DOHH2 (cell line): ENCODE data around the gene DCST1.

Experiments
- H3F3A ChIP-seq: fragments of 200-600 bp; sonication (generic), shearing (Covaris generic); 2 replicates; pipeline ENCODE4 v1.6.0; 2016; ENCODE audit warnings: antibody characterized with exemption, mild to moderate bottlenecking; ENCODE audit not compliant: control insufficient read depth, insufficient read depth
- H3K27ac ChIP-seq: fragments of 200-600 bp; sonication (generic); 2 replicates; pipeline ENCODE4 v1.5.1; 2014; ENCODE audit warnings: low read depth, mild to moderate bottlenecking, low read length, moderate library complexity
- H3K27me3 ChIP-seq: fragments of 200-600 bp; sonication (generic); 2 replicates; pipeline ENCODE4 v1.6.1; 2014; ENCODE audit warnings: mild to moderate bottlenecking, low read length, mixed read lengths; ENCODE audit not compliant: control insufficient read depth
- H3K36me3 ChIP-seq: fragments of 200-600 bp; sonication (generic); 2 replicates; pipeline ENCODE4 v1.6.1; 2014; ENCODE audit warnings: mild to moderate bottlenecking, low read length, moderate library complexity, mixed read lengths; ENCODE audit not compliant: control insufficient read depth
- H3K4me1 ChIP-seq: fragments of 200-600 bp; sonication (generic); 2 replicates; pipeline ENCODE4 v1.6.1; 2014; ENCODE audit warnings: mild to moderate bottlenecking, low read length, mixed read lengths; ENCODE audit not compliant: control insufficient read depth
- H3K4me2 ChIP-seq: fragments of 200-600 bp; sonication (generic); 2 replicates; pipeline ENCODE4 v1.6.0; 2014; ENCODE audit warnings: mild to moderate bottlenecking, low read length, moderate library complexity
- H3K4me3 ChIP-seq: fragments of 200-600 bp; sonication (generic); 2 replicates; pipeline ENCODE4 v1.5.1; 2014; ENCODE audit warnings: mild to moderate bottlenecking, low read length, mixed read lengths
- H3K79me2 ChIP-seq: fragments of 200-600 bp; sonication (generic); 2 replicates; pipeline ENCODE4 v1.6.1; 2014; ENCODE audit warnings: mild to moderate bottlenecking, low read length, mixed read lengths; ENCODE audit not compliant: control insufficient read depth
- H3K9me2 ChIP-seq: fragments of 200-600 bp; sonication (generic); replicated peaks from 2 replicates; pipeline ENCODE4 v1.6.1; 2014; ENCODE audit warnings: mild to moderate bottlenecking, low read length, mixed read lengths; ENCODE audit not compliant: control insufficient read depth
- H3K9me3 ChIP-seq: fragments of 200-600 bp; sonication (generic); 2 replicates; pipeline ENCODE4 v1.6.1; 2014; ENCODE audit warnings: antibody characterized with exemption, low read length, mixed read lengths; ENCODE audit not compliant: control insufficient read depth, insufficient read depth
- H4K20me1 ChIP-seq: fragments of 200-600 bp; sonication (generic); 2 replicates; pipeline ENCODE4 v1.6.0; 2014; ENCODE audit warnings: low read depth, mild to moderate bottlenecking, antibody characterized with exemption, low read length, moderate library complexity; ENCODE audit not compliant: control insufficient read depth, insufficient read depth
- CTCF ChIP-seq: fragments of 200-600 bp; sonication (generic); IDR thresholded peaks from one replicate; pipeline ENCODE4 v1.5.1; 2014; ENCODE audit warnings: antibody characterized with exemption, mild to moderate bottlenecking, low read depth, low read length; ENCODE audit not compliant: poor library complexity, severe bottlenecking
- EZH2phosphoT487 ChIP-seq: fragments of 200-600 bp; sonication (generic); IDR thresholded peaks from 2 replicates; pipeline ENCODE4 v1.6.1; 2017; ENCODE audit warnings: borderline replicate concordance, mild to moderate bottlenecking, antibody characterized with exemption, low read length, moderate library complexity, mixed read lengths

The DCST1 gene

DNA sequence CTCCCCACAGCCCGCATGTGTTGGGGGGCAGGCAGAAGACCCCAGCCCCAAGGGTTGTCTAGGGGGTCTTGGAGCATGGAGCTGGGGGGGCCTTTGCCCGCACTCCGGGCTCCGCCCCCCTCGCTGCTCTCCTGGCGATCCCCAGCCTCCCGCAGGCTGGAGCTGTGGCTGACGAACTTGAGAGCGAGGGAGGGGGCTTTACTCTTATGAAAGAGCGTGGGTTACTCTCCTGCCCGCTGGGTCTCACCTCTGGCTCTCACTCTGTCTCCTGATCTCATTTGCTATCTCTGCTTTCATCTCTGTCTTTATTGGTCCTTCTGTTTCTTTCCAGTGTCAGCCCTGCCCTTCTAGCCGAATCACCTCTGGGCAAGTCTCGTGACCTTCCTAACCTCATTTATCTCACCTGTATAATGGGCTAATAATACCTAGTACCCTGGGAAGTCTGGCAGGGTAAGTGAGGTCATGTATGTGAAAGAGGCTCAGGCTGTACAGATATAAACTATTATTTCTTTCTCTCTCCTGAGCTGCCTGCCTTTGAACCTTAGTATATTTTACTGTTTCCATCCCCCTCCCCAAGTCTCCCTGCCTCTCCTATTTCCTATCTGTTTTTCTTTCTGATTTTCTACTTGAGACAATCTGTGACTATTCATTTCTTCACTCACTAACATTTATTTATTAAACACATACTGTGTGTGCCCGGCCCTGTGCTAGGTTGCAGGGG, 30.6 kb downstream of the DCST1 start:
- peak overlapping the region; percentile 95 for H3K4me2 ChIP-seq
- peaks cover 10% of the 10 kb centered on the region; the same call in 1 of the 2 replicates for H4K20me1 ChIP-seq
- no peaks in the 10 kb centered on the region for H3K9me2 ChIP-seq
- no peaks in the 10 kb centered on the region for H3K9me3 ChIP-seq
- H3K27ac ChIP-seq: peak overlapping the region; percentile 56; the same call in 1 of the 2 replicates
- H3K79me2 ChIP-seq: peaks cover 19% of the 10 kb centered on the region
- H3K27me3 ChIP-seq: no peaks in the 10 kb centered on the region
- H3F3A ChIP-seq: peaks cover 4% of the 10 kb centered on the region; the same call in 1 of the 2 replicates
- TF ChIP-seq EZH2phosphoT487 (no peak), CTCF (no peak)
- peaks cover 31% of the 10 kb centered on the region for H3K36me3 ChIP-seq
- H3K4me1 ChIP-seq: peaks cover 46% of the 10 kb centered on the region
- H3K4me3 ChIP-seq: peak overlapping the region; percentile 95

DNA sequence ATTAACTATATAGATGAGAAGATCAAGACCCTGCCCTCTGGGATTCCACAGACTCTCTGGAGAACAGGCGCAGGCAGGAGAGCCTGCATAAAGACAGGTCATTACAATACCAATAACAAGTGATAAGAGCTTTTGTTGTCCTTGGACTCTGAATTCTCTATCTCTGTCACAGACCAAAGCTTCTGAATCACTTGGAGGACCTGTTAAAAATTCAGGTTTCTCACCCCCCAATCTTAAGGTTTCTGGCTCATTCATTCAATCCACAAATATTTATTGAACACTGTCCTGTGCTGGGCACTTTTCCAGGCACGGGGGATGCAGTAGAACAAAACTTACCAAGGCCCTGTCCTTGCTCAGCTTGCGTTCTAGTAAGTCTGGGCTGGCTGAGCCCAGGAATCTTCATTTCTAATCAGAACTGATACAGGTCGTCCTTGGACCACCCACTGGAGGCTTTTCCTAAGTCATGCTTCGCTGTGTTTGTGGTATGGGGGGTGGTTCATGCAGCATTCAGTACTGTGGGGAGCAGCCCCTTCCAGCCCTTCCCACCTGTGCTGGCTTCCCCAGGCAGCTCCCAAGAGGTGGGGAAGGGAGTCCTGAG, 31.3 kb downstream of the DCST1 start:
- Histone ChIP-seq H3K4me2 (peak overlapping the region; percentile 95), H3K79me2 (peaks cover 19% of the 10 kb centered on the region), H3F3A (peaks cover 4% of the 10 kb centered on the region; the same call in 1 of the 2 replicates), H4K20me1 (peaks cover 10% of the 10 kb centered on the region; the same call in 1 of the 2 replicates), H3K27ac (no peak overlapping the region), H3K4me1 (peaks cover 53% of the 10 kb centered on the region), H3K9me3 (no peaks in the 10 kb centered on the region), H3K36me3 (peaks cover 36% of the 10 kb centered on the region), H3K9me2 (no peaks in the 10 kb centered on the region), H3K4me3 (peak overlapping the region; percentile 95), H3K27me3 (no peaks in the 10 kb centered on the region)
- TF ChIP-seq CTCF (no peak), EZH2phosphoT487 (no peak)

DNA sequence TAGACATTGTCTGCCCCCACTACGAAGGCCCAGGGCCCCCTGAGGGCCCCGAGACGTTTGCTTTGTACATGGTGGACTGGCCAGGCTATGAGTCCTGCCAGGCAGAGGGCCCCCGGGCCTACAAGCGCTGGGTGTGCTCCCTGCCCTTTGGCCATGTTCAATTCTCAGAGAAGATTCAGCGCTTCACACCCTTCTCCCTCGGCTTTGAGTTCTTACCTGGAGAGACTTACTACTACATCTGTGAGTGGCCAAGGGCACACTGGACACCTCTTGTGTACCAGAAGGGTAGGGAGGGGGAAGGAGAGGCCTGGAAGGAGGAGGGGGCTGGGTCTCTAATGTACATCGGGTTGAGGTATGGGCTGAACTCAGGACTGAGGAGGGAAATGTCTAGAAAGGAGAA, 33.2 kb downstream of the DCST1 start:
- Histone ChIP-seq H3K4me3 (no peak overlapping the region), H3K36me3 (peaks cover 39% of the 10 kb centered on the region), H3K27ac (no peak overlapping the region), H3K9me3 (no peaks in the 10 kb centered on the region), H3K27me3 (no peaks in the 10 kb centered on the region), H3K9me2 (no peaks in the 10 kb centered on the region), H3K4me2 (peak overlapping the region; percentile 38; the same call in 1 of the 2 replicates), H3F3A (peaks cover 10% of the 10 kb centered on the region), H4K20me1 (0 out of 2 replicates have a peak, but pooled peaks cover 3% of the 10 kb centered on the region), H3K79me2 (peaks cover 19% of the 10 kb centered on the region), H3K4me1 (peaks cover 65% of the 10 kb centered on the region)
- TF ChIP-seq EZH2phosphoT487 (no peak), CTCF (no peak)
